G401 (cell line): ENCODE results near the gene ATP6V0E2. TPM values are rescaled to one million over a fixed set of nuclear protein-coding genes. Genes with fewer than 3 reads are reported as not detected.

ENCODE experiments used
- DNase-seq: peaks from one replicate; pipeline ENCODE4 v3.0.0-alpha.2; 2015; ENCODE audit warnings: low spot score
- in situ Hi-C: cut with HindIII; loops from 2 replicates; pipeline ENCODE4 v1.10.0; 2016; ENCODE audit warnings: low sequenced_read_pairs, mixed read lengths
- total RNA-seq: library from RNA; depleted of rRNA; stranded (reverse); fragments of >200 nt; shearing (Covaris generic); gene quantifications from 2 replicates; pipeline ENCODE4 v1.2.3, GENCODE V29; 2014

The ATP6V0E2 gene
- total RNA-seq, 1 experiment from 2014 or later, result 35.1 TPM

DNA sequence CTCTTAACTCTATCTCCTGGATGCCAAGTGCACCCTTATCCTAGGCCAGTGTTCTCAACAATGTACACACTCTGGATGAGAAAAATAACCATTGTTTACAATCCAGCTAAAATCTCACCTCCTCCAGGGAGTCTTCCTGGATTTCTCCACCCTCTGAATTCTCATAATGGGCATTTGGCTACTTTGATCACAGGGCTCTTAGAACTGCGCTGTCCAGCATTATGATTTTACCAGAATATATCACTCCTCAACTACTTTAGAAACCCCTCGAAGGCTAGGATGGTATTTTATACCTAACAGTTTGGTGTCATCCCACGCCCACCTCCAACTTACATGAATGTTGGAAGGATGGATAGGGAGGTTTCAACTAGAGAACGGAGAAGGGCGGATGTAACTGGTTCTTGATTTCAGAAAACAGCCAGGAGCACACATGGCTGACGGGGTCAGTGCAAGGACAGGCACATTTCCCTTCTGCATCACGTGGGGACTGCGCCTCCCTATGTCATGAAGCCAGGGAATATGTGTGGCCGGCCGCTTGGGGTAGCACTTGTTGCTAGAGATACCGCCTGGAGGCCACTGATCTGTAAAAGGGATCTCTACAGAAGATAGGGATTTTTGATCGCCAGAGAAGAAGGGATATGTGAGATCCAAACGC, 1.2 kb upstream of the ATP6V0E2 start:
- peak; percentile 88 for DNase-seq
- in situ Hi-C loops, result no loop called here

DNA sequence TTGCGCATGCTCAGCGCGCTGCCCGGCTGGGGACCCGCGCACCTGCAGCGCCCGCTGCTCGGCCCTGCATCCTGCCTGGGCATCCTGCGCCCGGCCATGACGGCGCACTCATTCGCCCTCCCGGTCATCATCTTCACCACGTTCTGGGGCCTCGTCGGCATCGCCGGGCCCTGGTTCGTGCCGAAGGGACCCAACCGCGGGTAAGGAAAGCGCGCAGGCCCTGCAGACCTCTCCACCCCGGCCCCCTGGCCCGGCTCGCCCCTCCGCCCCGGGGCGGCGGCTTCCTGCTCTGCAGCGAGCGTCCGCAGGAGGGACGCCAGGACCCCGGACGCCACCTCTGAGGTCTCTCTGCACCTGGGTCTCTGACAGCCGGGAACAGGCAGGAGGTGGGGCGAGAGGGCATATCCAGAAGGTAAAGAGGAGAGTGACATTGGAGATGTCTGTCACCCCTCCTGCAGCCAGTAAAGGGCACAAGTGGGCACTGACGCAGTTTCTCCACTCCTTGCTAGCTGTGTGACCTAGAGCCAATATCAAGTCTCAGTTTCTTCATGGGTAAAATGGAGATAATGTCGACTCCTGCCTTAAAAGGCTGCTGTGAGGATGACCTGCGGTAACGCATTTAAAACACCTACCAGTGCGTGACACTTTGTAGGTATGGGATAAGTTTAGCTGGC, 338 bp downstream of the ATP6V0E2 start:
- DNase-seq, result peak; percentile 61
- in situ Hi-C loops, result no loop called here

DNA sequence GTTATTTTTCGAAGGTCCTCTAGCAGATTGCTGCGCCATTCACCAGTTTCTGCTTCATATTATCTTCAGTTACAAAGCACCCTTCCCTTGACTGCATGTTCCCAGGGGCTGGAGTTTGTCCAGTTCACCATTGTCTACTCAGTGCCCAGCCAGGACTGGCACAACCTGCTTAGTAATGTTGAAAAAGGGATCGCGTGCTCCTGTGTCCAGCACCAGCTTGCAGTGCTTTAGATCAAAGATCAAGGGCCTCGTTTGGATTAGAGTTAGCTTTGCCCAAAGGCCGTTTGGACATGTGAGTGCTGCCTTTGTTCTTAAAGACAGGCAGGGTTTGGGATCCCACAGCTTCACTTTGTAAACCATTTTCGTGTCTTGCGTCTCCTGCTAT, 867 bp downstream of the ATP6V0E2 start:
- DNase-seq, result peak; percentile 82
- in situ Hi-C loops, result no loop called here

DNA sequence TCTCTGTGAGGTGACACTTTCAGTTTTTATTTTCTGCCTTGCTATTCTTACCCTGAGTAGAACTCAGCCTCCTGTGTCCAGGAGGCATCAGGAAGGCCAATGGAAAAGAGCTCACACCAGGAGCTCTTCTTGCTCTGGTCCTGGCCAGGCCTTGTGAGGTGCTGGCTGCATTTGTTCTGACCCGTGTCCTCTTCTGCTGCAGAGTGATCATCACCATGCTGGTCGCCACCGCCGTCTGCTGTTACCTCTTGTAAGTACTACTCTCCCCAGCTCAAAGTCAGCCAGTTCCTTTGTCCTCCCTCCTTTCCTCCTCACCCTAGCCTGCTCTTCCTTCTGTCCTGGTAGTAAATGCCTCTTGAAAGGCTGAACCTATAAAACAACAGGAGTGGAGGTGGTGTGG, 1.6 kb downstream of the ATP6V0E2 start:
- DNase-seq, result peak; percentile 76
- in situ Hi-C loops, result no loop called here

DNA sequence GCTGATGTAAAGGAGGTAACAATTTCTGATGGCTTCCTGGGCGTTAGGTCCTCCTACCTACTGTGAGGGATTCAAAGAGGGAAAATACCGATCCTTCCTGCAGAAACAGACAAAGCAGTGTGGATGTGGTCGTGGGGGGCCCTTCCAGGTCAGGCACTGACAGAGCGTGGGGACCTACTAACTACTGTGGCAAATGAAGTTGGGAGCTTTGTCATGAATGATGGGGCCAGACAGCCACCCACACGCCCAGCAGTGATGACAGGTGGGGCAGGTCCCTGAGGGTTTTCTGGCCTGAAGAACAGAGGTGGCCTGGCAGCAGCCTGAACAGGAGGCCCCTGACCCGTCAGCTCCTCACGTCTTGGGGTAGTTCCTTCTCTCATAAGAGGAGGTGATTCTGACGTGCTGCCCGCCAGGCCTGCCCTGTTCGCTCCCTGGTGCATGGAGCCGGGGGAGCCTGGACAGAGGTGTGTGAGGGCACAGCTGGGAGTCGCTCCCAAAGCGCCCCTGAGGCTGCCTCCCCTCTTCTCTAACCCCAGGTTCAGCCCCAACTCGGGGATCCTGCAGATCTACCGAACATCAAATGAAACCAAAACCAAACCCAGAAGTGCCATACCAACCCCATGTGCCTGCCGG, 4.2 kb downstream of the ATP6V0E2 start:
- DNase-seq, result no peak
- in situ Hi-C loops, result no loop called here

DNA sequence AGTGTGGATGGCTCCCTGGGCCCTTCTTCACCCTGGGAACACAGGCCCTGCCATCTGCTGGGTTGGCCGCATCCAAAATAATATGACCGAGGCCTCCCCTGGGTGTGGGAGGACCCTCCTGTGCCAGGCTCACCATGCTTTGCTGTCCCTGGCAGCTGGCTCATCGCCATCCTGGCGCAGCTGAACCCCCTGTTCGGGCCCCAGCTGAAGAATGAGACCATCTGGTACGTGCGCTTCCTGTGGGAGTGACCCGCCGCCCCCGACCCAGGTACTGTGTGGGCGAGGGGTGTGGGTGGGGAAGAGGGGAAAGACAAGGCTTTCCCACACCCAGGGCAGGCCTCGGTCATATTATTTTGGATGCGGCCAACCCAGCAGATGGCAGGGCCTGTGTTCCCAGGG, 4.8 kb downstream of the ATP6V0E2 start:
- DNase-seq, result peak; percentile 67
- in situ Hi-C loops, result no loop called here

DNA sequence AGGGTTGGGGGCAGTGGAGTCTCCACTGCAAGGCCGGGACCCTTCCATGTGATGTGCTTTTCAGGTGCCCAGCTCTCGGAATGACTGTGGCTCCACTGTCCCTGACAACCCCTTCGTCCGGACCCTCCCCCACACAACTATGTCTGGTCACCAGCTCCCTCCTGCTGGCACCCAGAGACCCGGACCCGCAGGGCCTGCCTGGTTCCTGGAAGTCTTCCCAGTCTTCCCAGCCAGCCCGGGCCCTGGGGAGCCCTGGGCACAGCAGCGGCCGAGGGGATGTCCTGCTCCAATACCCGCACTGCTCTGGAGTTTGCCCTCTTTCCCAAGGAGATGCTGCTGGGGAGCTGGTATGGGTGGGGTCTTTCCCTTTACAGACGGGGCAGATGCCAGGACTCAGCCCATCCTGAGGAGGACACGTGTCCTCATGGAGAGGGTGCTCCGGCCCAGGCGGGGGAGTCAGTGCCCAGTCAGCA, 5.5 kb downstream of the ATP6V0E2 start:
- DNase-seq, result no peak
- in situ Hi-C loops, result no loop called here

DNA sequence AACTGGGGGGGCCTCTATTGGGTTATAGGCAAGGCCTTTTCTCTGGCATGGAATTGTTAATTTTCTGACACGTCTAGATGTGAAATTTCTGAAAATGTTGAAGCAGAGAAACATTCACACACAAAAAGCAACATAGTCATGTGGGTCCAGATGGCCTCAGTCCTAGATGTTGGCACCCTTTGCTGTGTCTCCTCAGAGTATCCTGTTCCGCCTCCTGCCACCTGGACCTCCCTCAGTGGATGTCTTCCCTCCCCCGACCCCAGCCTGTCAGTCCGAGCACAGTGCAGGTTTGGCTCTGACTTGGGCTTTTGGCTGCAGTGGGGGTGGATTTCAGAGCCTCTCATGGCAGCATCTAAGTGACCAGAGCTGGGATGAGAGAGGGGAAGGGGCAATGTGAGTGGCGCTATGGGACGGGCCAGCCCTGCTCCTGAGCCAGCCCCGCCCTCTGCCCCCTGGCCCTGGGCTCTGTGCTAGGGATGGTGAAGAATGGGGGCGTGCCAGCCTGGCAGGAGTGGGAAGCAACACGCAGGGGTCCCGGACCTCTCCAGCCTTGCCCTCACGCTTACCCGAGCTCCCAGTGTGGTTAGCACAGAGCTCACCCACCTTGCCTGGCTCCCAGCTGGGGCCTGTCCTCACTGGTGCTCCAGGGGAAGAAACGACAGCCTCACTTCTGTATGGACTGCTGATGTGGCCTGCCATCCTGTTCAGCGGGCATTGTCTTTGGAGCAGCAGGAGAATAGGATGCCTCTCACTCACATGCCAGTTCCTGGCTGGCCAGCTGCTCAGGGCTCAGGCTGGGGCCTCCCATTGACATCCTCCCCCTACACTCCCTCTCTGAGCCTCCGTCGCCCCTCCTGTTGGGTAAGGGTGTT, 6.2 kb downstream of the ATP6V0E2 start:
- in situ Hi-C loops, result no loop called here
- peak; percentile 97 for DNase-seq

DNA sequence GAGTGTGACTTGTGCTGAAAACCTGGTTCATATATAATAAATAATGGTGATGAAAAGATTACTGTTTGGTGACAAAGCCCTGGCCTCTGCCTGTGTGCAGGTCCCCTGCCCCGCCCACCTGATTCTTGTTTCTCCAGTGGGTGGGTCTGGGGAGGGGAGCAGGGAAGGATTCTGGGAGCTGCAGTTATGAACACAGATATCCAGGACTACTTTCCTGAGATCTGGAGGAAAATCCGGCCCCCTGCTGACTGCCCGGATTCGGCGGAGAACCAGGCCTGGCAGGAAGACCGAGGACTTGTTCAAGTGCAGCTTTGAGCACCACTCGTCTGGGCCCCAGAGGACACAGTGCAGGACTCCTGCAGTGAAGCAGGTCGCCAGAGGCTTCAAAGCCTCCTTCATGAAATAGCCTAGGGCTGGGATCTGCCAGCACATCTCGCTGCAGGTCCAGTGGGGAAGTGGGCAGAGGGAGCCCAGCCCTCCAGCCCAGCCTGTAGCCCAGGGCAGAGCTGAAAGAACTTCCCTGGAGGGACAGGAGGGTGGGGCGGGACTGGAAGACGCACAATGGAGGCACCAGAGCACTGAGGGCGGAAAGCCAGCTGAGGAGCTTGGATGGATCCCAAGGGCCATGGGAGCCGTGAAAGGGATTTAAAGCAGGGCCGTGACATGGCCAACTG, 7.0 kb downstream of the ATP6V0E2 start:
- peak; percentile 65 for DNase-seq
- in situ Hi-C loops, result no loop called here

DNA sequence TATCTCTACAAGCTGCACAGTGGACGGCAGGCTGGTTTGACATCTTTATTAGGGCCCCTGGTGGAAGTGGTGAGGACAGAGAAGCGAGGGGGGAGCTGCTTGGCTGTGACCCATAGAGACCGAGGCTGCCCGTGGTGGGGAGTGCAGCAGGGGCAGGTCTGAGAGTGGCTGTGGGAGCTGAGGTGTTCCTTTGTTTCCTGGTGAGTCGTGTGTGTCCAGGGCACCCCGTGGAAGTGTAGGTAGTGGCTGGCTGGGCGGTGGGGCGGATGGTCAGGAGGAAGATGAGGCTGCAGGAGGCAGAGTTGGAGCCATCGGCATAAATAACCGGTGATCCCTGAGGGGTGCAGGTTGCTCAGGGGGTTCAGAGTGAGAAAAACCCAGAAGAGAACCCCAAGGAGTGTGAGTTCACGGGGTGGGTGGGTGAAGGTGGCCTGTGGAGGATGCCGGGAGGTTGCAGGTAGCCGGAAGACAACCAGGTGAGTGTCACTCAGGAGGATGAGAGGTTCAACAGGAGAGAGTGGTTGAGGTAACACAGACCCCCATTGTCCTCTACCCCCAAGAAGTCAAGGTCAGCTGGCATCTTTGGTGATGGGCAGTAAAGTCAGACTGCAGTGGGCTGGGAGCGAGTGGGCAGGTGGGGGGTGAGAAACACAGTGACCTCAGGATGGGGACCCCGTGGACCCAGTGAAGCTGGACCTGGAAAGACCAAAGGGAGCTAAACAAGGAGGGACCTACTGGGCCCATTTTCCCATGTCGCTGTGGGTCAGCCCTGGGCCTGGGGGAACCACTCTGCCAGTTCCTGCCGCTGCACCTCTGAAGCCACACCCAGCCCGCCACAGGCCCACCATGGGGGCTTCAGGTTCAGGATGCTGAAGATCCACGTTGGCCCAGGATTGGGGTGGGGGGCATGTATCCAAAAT, 7.8 kb downstream of the ATP6V0E2 start:
- in situ Hi-C loops, result no loop called here
- no peak for DNase-seq

DNA sequence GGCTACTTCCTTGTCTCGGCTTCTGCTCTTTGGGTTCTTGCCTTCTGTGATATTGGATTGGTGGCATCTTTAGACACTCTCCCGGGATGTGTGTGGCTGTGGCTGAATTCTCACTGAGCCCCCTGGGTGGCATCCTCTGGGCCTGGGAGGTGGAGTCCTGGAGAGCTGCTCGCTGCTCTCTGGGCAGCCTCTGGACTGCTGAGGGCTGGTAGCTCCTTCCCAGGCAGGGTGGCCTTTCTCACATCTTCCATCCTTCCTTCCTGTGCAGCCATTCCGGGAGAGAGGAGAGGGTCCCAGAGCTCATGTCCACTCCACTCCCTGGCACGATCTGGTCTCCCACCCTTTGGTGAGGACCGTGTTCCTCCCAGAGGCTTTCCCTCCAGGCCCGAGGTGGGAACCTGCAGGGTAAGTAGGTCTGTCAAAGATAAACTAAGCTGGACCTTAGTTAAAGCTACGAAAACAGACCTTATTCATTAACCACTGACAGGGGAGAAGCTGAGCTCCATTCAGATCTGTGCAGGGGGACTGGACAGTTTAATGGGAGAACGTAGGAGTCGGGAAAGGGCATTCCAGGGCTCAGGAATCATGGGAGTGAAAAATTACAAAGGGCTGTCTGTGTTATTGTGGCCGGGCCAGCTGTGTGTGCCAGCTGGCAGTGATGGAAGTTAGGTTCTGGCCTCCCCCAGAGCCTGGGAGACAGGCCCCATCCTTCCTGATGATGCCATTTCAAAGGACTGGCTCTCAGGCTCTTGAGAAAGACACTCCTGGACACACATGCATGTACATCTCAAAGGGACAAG, 8.7 kb downstream of the ATP6V0E2 start:
- in situ Hi-C loops, result no loop called here
- peak; percentile 68 for DNase-seq

DNA sequence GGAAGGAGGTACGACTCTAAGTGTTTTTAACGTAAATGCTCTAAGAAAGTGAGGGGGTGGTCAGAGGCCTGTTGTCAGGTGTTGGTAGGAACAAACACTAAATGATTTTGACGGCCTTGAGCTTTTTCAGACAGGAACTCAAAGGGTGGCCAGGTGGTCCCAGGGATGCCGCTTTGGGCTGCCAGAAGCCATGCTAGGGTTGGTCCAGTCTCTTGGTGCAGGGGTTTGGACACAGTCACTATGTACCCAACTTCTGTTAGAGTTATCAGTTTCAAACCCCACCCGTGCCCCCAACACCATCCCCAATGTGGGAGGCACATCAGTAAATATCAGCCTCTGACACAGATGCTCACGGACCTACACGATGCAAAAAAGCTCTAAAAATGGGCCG, 9.3 kb downstream of the ATP6V0E2 start:
- no peak for DNase-seq
- in situ Hi-C loops, result no loop called here

DNA sequence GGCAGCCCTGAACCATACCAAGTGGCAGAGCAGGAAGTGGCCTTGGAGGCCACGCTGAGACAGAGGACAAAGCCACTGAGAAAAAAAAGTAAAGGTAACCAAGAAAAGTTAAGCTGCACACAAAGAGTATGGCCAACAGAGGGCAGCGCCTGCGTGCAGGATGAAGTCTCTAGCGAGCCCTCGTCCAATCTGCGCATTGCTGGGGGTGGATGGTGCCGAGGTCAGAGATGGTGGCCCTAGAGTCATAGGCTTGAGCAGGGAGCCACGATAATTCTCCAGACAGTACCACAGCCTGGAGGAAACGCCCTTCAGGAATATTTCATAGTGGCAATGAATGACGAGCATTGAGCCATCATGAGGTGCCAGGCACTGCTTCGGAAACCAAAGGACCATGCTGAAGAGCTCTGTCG, 9.7 kb downstream of the ATP6V0E2 start:
- peak; percentile 85 for DNase-seq
- in situ Hi-C loops, result no loop called here

DNA sequence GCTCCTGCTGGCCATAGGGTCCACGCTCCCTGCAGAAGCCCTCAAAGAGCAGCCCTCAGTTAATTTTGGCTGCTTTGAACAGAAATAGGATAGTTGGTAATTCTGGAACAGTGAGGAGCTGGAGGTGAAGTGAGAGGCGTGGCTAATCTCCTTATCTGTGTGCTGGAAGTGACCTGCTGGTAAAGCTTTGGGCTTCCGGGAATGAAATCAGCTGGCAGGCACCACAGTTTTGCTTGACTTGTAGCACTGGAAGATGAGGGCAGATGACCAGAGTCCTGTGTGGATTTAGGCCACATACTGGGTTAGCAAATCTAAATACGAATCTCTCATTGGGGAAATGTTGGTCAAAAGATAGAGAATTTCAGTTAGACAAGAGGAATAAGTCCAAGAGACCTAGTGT, 10.2 kb downstream of the ATP6V0E2 start:
- in situ Hi-C loops, result no loop called here
- DNase-seq, result peak; percentile 86

DNA sequence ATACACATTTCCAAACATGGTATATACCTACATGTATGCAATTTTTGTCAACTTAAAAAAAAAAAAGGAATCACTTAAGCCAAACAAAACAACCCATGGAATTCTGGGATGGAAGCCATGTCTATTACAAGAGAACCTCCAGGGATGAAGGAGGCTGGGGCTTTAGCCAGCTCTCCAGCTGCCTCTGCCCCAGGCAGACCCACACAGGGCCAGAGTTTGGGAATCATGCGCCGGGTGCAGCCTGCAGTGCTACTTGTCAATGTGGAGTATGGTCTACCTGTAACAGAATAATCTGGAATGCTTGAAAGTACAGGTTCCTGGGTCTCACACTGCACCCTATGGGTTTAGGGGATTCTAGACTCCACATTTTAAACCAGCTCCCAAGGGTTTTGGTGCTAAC, 10.8 kb downstream of the ATP6V0E2 start:
- in situ Hi-C loops, result no loop called here
- no peak for DNase-seq

DNA sequence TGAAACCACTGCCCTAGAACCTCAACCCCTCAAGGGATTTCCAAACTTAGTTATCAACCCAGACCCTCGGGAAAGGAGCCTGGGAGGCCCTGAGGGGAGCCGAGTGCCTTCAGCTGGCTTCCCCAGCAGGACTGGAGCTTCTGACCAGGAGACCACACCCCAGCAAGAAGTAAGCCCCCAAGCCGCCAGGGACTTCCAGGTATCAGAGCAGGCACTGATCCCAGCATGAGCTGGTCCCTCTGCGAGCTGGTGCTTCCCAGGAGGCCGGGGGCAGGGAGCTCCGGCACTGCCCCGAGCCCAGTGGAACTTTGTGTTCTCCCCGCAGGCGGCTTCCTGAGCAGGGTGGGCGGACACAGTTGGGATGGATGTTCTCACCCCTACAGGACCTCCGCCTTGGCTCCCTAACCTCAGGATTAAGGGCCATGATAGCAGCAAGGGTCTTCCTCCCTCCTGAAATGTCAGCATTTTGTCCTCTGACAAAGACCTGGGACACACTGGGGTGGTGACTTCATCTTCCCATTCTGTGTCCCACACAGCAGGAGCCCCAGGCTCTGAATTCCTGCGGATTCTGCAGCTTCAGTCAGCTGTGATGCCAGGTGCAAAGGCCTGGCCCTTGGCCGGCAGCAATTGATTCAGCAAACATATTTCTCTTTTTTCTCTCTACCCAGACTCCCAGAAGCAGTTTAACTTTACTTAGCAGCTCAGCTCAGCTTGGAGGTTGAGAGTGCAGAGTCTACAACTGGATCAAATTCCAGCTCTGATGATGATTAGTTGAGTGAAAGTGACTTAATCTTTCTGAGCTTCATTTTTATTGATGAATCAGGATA, 11.6 kb downstream of the ATP6V0E2 start:
- DNase-seq, result peak; percentile 58
- in situ Hi-C loops, result no loop called here

DNA sequence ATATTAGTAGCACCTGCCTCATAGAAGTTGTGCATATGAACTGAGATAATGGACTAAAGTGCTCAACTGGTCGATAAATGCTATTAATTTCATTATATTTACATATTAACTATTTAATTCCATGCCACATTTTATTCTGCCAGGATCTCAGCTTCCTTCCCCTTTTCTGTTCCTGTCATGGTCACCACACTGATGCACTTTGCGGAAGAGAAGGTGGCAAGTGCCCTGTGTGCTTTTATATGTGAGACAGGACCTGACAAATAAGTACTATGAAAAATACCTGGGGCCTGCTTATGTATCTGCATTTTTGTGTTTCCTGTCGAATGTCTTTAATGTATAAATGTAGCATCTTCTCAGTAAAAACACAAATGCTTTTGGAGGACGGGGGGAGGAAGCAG, 12.2 kb downstream of the ATP6V0E2 start:
- DNase-seq, result no peak
- in situ Hi-C loops, result no loop called here
